Measurements from ENCODE around the gene ACAP2.

DNA sequence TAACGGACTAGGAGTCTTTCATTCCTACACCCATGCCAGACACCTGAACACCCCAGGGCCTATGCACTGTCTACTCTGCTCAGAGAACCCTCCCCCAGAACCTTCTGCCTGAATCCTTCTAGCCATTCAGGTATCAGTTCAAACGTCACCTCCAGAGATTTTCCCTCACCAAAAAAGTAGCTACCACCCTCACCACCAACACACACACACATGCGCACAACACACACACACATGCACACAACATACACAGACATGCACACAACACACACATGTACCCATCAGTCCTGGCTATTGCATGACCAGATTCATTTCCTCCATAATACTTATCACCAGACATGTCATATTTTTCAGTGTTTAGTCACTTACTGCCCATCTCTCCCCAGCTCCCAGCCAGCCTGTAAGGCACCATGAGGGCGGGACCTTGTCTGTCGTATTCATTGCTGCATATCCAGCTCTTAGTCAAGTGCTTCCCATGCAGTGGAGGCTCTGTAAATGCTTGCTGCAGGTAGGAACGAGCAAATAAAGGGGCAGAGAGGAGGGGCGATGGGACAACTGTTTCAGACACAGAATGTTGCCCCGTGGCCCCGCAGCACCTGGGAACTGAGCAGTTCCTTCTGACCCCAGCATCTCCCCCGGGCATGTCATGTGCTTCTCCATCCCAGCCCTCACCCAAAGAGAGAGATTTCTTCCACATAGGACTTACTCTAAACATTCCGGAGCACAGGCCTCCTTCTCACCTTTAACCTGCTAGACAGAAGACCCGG, 201.0 kb downstream of the ACAP2 start:
- TF ChIP-seq POLR2AphosphoS5 (IDR thresholded peaks at IDR 0.05) = no peak
- TF ChIP-seq, protein P1, sequence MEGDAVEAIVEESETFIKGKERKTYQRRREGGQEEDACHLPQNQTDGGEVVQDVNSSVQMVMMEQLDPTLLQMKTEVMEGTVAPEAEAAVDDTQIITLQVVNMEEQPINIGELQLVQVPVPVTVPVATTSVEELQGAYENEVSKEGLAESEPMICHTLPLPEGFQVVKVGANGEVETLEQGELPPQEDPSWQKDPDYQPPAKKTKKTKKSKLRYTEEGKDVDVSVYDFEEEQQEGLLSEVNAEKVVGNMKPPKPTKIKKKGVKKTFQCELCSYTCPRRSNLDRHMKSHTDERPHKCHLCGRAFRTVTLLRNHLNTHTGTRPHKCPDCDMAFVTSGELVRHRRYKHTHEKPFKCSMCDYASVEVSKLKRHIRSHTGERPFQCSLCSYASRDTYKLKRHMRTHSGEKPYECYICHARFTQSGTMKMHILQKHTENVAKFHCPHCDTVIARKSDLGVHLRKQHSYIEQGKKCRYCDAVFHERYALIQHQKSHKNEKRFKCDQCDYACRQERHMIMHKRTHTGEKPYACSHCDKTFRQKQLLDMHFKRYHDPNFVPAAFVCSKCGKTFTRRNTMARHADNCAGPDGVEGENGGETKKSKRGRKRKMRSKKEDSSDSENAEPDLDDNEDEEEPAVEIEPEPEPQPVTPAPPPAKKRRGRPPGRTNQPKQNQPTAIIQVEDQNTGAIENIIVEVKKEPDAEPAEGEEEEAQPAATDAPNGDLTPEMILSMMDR (IDR thresholded peaks at IDR 0.05; ENCODE audit: poor library complexity, severe bottlenecking) = no peak
- no peak for TF ChIP-seq RAD21 (conservative IDR thresholded peaks at IDR 0.05)
- no peak for TF ChIP-seq EZH2 (IDR thresholded peaks at IDR 0.05; ENCODE audit: borderline replicate concordance, insufficient read depth, low read length, poor library complexity, severe bottlenecking)
- no peak for TF ChIP-seq EP300 (conservative IDR thresholded peaks at IDR 0.05; ENCODE audit: poor library complexity, severe bottlenecking)
- no peak for TF ChIP-seq MXI1 (conservative IDR thresholded peaks at IDR 0.05; ENCODE audit: poor library complexity, severe bottlenecking)
- TF ChIP-seq SMC3 (conservative IDR thresholded peaks at IDR 0.05; ENCODE audit: poor library complexity) = no peak
- TF ChIP-seq, protein P2, sequence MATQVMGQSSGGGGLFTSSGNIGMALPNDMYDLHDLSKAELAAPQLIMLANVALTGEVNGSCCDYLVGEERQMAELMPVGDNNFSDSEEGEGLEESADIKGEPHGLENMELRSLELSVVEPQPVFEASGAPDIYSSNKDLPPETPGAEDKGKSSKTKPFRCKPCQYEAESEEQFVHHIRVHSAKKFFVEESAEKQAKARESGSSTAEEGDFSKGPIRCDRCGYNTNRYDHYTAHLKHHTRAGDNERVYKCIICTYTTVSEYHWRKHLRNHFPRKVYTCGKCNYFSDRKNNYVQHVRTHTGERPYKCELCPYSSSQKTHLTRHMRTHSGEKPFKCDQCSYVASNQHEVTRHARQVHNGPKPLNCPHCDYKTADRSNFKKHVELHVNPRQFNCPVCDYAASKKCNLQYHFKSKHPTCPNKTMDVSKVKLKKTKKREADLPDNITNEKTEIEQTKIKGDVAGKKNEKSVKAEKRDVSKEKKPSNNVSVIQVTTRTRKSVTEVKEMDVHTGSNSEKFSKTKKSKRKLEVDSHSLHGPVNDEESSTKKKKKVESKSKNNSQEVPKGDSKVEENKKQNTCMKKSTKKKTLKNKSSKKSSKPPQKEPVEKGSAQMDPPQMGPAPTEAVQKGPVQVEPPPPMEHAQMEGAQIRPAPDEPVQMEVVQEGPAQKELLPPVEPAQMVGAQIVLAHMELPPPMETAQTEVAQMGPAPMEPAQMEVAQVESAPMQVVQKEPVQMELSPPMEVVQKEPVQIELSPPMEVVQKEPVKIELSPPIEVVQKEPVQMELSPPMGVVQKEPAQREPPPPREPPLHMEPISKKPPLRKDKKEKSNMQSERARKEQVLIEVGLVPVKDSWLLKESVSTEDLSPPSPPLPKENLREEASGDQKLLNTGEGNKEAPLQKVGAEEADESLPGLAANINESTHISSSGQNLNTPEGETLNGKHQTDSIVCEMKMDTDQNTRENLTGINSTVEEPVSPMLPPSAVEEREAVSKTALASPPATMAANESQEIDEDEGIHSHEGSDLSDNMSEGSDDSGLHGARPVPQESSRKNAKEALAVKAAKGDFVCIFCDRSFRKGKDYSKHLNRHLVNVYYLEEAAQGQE (IDR thresholded peaks at IDR 0.05; ENCODE audit: borderline replicate concordance) = no peak
